ENCODE data around the gene TP63. TPM values are rescaled to one million over a fixed set of nuclear protein-coding genes. Genes with fewer than 3 reads are reported as not detected.

TP63 gene
- total and polyA plus RNA-seq, 2 donors (not counting 3 experiments of a cell fraction or from before 2014, with no cell fraction given): not detected

DNA sequence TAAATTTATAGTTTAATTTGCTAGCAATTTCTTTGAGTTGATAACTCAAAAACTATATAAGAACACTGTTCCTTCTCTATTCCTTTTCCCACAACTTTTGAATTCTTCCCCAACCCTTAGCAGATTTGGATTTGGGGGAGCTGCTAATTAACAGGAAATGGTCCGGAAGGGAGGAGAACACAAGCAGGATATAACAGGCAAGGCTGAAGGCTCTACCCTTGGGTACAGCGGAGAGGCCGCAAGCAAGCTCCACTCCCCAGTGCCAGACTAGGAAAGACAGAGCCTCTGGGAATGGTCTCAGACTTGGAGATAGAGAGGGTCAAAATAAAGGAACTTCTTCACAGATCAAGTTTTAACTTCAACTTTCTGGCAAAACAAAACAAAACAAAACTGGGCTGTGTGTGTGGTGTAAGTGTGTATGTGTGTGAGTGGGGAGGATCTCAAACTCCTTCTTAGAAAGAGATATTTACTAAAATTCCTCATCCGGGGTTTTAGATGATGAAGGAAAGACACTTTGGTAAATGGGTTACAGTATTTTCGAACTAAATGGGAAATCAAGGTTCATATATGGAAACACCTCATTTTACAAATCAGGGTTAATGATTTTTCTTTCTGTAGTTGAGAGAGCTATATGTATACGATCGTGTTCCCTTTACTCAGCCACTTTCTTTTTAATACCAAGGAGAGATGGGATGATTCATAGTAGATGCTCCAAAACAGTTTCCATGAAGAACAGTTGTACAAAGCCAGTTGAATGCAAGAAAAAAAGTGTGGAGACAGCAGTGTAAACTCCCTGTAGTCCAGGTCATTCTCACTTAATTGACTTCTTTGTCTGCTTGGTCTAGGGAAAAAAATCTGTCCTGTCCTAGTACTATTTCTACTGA lies 161.1 kb downstream of the TP63 start:
- H3K4me1 ChIP-seq (ENCODE audit: control insufficient read depth, extremely low read depth, insufficient read depth, low read length): peaks cover 22% of the 10 kb centered on the region
- H3K79me2 ChIP-seq (ENCODE audit: control insufficient read depth, insufficient read depth, low read length): no peaks in the 10 kb centered on the region
- BruUV-seq (replicated peaks): no TSS peak
- CTCF ChIA-PET: interaction anchor here (0.7 to 1.3 kb wide), 2 partner anchors 12 to 53 kb away, joined by 3 to 5 read pairs; no protein-coding TSS in a partner anchor
- H3K27me3 ChIP-seq (ENCODE audit: control insufficient read depth in 2 of 2, insufficient read depth in 2 of 2, low read length in 2 of 2): no peaks in the 10 kb centered on the region
- DNase-seq (ENCODE audit: low read depth, low spot score) (no peak), FAIRE-seq (no peak)
- POLR2A ChIA-PET: no interaction called here
- no peak overlapping the region for H3K4me3 ChIP-seq (replicated peaks in 1 of 3; ENCODE audit: insufficient read depth in 1 of 3, low read depth in 1 of 3, low read length in 3 of 3)
- H3K27ac ChIP-seq (ENCODE audit: insufficient read depth, low read depth, low read length): no peak overlapping the region
- intact Hi-C loops (cut with micrococcal nuclease) (loop anchor here (5.0 kb wide), 1 partner anchor 145 kb away; no protein-coding TSS in a partner anchor), dilution Hi-C loops (cut with MboI; ENCODE audit: extremely low pct_ligation_motif_present, low sequenced_read_pairs) (no loop called here)
- H4K20me1 ChIP-seq (replicated peaks; ENCODE audit: control insufficient read depth, extremely low read depth, insufficient read depth, low read length): no peaks in the 10 kb centered on the region
- TF ChIP-seq JUN (IDR thresholded peaks at IDR 0.05; ENCODE audit: borderline replicate concordance, insufficient read depth, insufficient read length, low read depth) (no peak), MYC (IDR thresholded peaks at IDR 0.05; ENCODE audit: low read depth, low read length) (no peak), POLR2AphosphoS5 (IDR thresholded peaks at IDR 0.05; ENCODE audit: insufficient read depth, low read depth, low read length) (no peak), FOS (IDR thresholded peaks at IDR 0.05; ENCODE audit: borderline replicate concordance, insufficient read depth, low read length) (no peak), GATA2 (IDR thresholded peaks at IDR 0.05; ENCODE audit: insufficient read depth, insufficient read length, low read depth, low read length) (no peak), EZH2 (IDR thresholded peaks at IDR 0.05; ENCODE audit: borderline replicate concordance, low read depth, low read length, severe bottlenecking) (no peak), POLR2A (IDR thresholded peaks at IDR 0.05; ENCODE audit: low read depth, low read length) (no peak)
- TF ChIP-seq, protein P1, sequence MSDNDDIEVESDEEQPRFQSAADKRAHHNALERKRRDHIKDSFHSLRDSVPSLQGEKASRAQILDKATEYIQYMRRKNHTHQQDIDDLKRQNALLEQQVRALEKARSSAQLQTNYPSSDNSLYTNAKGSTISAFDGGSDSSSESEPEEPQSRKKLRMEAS (IDR thresholded peaks at IDR 0.05; ENCODE audit: insufficient read depth, insufficient read length): no peak
- TF ChIP-seq, protein P2, sequence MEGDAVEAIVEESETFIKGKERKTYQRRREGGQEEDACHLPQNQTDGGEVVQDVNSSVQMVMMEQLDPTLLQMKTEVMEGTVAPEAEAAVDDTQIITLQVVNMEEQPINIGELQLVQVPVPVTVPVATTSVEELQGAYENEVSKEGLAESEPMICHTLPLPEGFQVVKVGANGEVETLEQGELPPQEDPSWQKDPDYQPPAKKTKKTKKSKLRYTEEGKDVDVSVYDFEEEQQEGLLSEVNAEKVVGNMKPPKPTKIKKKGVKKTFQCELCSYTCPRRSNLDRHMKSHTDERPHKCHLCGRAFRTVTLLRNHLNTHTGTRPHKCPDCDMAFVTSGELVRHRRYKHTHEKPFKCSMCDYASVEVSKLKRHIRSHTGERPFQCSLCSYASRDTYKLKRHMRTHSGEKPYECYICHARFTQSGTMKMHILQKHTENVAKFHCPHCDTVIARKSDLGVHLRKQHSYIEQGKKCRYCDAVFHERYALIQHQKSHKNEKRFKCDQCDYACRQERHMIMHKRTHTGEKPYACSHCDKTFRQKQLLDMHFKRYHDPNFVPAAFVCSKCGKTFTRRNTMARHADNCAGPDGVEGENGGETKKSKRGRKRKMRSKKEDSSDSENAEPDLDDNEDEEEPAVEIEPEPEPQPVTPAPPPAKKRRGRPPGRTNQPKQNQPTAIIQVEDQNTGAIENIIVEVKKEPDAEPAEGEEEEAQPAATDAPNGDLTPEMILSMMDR (IDR thresholded peaks at IDR 0.05; ENCODE audit: extremely low read depth in 1 of 2, insufficient read depth in 1 of 2, low read depth in 1 of 2, low read length in 2 of 2): no peak
- no peak overlapping the region for H2AFZ ChIP-seq (ENCODE audit: low read depth, low read length)
- no peaks in the 10 kb centered on the region for H3K9me1 ChIP-seq (replicated peaks; ENCODE audit: control insufficient read depth, extremely low read depth, insufficient read depth, low read length)
- no peak overlapping the region for H3K4me2 ChIP-seq (ENCODE audit: insufficient read depth, low read length)
- no peaks in the 10 kb centered on the region for H3K9me3 ChIP-seq (replicated peaks; ENCODE audit: control insufficient read depth, insufficient read depth, low read length)
- no peaks in the 10 kb centered on the region for H3K36me3 ChIP-seq (ENCODE audit: control insufficient read depth in 2 of 2, extremely low read depth in 1 of 2, insufficient read depth in 2 of 2, low read length in 2 of 2)
- H3K9ac ChIP-seq (replicated peaks; ENCODE audit: extremely low read depth, insufficient read depth, low read length): no peak overlapping the region

Measured in endothelial cell of umbilical vein (primary cell).